SK-N-SH treated with all-trans-retinoic acid at 6 μM for 48 hours (cell line): ENCODE results near the gene MPZL2.

ENCODE experiments used
- ATAC-seq: fragments of 200-7000 bp; cut with Tn5 transposase; 3 replicates; pipeline ENCODE4 v1.9.1; 2020; ENCODE audit warnings: mild to moderate bottlenecking, moderate library complexity
- ARNTL ChIP-seq: fragments of 450-650 bp; formaldehyde crosslinking; IDR thresholded peaks from 2 replicates; pipeline ENCODE4 v1.5.0; 2020; ENCODE audit warnings: low read depth, mild to moderate bottlenecking, moderate library complexity, borderline replicate concordance
- BACH2 ChIP-seq: fragments of 250-450 bp; sonication (Bioruptor Pico); IDR thresholded peaks from 2 replicates; pipeline ENCODE4 v1.9.0; 2021; ENCODE audit warnings: mild to moderate bottlenecking, borderline replicate concordance
- CSDC2 ChIP-seq: fragments of 250-450 bp; sonication (Bioruptor Pico); IDR thresholded peaks from 2 replicates; pipeline ENCODE4 v1.5.0; 2020; ENCODE audit warnings: mild to moderate bottlenecking, moderate library complexity
- ESRRG ChIP-seq: fragments of 250-450 bp; sonication (Bioruptor Pico); IDR thresholded peaks from 2 replicates; pipeline ENCODE4 v1.6.1; 2021; ENCODE audit warnings: mild to moderate bottlenecking
- ISL1 ChIP-seq: fragments of 250-450 bp; sonication (Bioruptor Pico); IDR thresholded peaks from 2 replicates; pipeline ENCODE4 v2.1.2; 2022; ENCODE audit warnings: mild to moderate bottlenecking, moderate library complexity
- OSR1 ChIP-seq: fragments of 250-450 bp; sonication (Bioruptor Pico); IDR thresholded peaks from 2 replicates; pipeline ENCODE4 v1.8.0; 2022; ENCODE audit warnings: moderate library complexity, mild to moderate bottlenecking, inconsistent platforms
- PPARA ChIP-seq: fragments of 250-450 bp; sonication (Bioruptor Pico); IDR thresholded peaks from 2 replicates; pipeline ENCODE4 v1.5.0; 2020; ENCODE audit warnings: mild to moderate bottlenecking, borderline replicate concordance
- RARB ChIP-seq: fragments of 250-450 bp; sonication (Bioruptor Pico); IDR thresholded peaks from 2 replicates; pipeline ENCODE4 v1.8.0; 2021; ENCODE audit warnings: mild to moderate bottlenecking, moderate library complexity
- SNAI2 ChIP-seq: fragments of 250-450 bp; sonication (Bioruptor Pico); IDR thresholded peaks from 2 replicates; pipeline ENCODE4 v1.5.0; 2020; ENCODE audit warnings: mild to moderate bottlenecking, moderate library complexity
- TCF4 ChIP-seq: fragments of 250-450 bp; sonication (Bioruptor Pico); IDR thresholded peaks from 2 replicates; pipeline ENCODE4 v1.8.0; 2021; ENCODE audit warnings: mild to moderate bottlenecking, moderate library complexity, borderline replicate concordance
- TOX ChIP-seq: fragments of 250-450 bp; sonication (Bioruptor Pico); IDR thresholded peaks from 2 replicates; pipeline ENCODE4 v1.8.0; 2021; ENCODE audit warnings: mild to moderate bottlenecking, moderate library complexity, borderline replicate concordance
- ZC3H10 ChIP-seq: fragments of 250-450 bp; sonication (Bioruptor Pico); IDR thresholded peaks from 2 replicates; pipeline ENCODE4 v1.5.1; 2021; ENCODE audit warnings: mild to moderate bottlenecking, moderate library complexity
- ZFP3 ChIP-seq: fragments of 250-450 bp; sonication (Bioruptor Pico); IDR thresholded peaks from 2 replicates; pipeline ENCODE4 v1.5.0; 2020; ENCODE audit warnings: mild to moderate bottlenecking, moderate library complexity
- ZFP30 ChIP-seq: fragments of 450-650 bp; formaldehyde crosslinking; IDR thresholded peaks from 2 replicates; pipeline ENCODE4 v1.5.0; 2022; ENCODE audit warnings: mild to moderate bottlenecking, moderate library complexity
- ZNF565 ChIP-seq: fragments of 450-650 bp; formaldehyde crosslinking; conservative IDR thresholded peaks from 2 replicates; pipeline ENCODE4 v1.5.0; 2020; ENCODE audit warnings: low read depth, mild to moderate bottlenecking, moderate library complexity
- ZNF8 ChIP-seq: fragments of 450-650 bp; formaldehyde crosslinking; IDR thresholded peaks from 2 replicates; pipeline ENCODE4 v1.5.0; 2020; ENCODE audit warnings: mild to moderate bottlenecking, moderate library complexity
- TF ChIP-seq, protein P1 (sequence below): fragments of 250-450 bp; sonication (Bioruptor Pico); IDR thresholded peaks from 2 replicates; pipeline ENCODE4 v1.8.0; 2020; ENCODE audit warnings: mild to moderate bottlenecking, moderate library complexity, borderline replicate concordance
- TF ChIP-seq, protein P2 (sequence below): fragments of 250-450 bp; sonication (Bioruptor Pico); IDR thresholded peaks from 2 replicates; pipeline ENCODE4 v1.8.0; 2021; ENCODE audit warnings: low read depth, mild to moderate bottlenecking, moderate library complexity, borderline replicate concordance
- TF ChIP-seq, protein P3 (sequence below): fragments of 250-450 bp; sonication (Bioruptor Pico); IDR thresholded peaks from 2 replicates; pipeline ENCODE4 v1.5.0; 2020; ENCODE audit warnings: mild to moderate bottlenecking, moderate library complexity
- TF ChIP-seq, protein P4 (sequence below): fragments of 250-450 bp; sonication (Bioruptor Pico); IDR thresholded peaks from 2 replicates; pipeline ENCODE4 v1.5.1; 2021; ENCODE audit warnings: mild to moderate bottlenecking, moderate library complexity

The MPZL2 gene

DNA sequence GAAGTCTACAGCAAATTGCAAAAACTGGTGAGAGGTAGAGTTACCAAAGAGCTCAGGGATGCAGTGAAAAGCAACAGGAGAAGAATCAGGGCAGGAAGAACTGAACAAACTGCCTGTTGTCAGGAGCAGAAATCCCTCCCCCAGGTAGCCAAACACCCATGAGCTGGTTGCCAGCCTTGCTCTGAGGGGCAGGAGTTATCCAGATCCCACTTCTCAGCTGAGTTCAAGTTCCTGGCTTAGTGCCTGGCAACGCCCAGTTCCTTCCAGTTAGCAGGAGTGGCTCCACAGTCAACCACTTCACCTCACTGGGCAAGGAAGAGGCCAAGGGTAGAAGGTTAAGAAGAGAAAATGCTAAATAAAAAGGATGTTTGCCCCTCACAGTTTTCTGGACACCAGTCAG lies 1.9 kb upstream of the MPZL2 start:
- TF ChIP-seq TCF4 (CRISPR knock-in tag): no peak
- no peak for TF ChIP-seq ESRRG (CRISPR knock-in tag)
- no peak for TF ChIP-seq ZC3H10
- TF ChIP-seq, protein P1, sequence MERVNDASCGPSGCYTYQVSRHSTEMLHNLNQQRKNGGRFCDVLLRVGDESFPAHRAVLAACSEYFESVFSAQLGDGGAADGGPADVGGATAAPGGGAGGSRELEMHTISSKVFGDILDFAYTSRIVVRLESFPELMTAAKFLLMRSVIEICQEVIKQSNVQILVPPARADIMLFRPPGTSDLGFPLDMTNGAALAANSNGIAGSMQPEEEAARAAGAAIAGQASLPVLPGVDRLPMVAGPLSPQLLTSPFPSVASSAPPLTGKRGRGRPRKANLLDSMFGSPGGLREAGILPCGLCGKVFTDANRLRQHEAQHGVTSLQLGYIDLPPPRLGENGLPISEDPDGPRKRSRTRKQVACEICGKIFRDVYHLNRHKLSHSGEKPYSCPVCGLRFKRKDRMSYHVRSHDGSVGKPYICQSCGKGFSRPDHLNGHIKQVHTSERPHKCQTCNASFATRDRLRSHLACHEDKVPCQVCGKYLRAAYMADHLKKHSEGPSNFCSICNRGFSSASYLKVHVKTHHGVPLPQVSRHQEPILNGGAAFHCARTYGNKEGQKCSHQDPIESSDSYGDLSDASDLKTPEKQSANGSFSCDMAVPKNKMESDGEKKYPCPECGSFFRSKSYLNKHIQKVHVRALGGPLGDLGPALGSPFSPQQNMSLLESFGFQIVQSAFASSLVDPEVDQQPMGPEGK (CRISPR knock-in tag): no peak
- ATAC-seq: no peak

DNA sequence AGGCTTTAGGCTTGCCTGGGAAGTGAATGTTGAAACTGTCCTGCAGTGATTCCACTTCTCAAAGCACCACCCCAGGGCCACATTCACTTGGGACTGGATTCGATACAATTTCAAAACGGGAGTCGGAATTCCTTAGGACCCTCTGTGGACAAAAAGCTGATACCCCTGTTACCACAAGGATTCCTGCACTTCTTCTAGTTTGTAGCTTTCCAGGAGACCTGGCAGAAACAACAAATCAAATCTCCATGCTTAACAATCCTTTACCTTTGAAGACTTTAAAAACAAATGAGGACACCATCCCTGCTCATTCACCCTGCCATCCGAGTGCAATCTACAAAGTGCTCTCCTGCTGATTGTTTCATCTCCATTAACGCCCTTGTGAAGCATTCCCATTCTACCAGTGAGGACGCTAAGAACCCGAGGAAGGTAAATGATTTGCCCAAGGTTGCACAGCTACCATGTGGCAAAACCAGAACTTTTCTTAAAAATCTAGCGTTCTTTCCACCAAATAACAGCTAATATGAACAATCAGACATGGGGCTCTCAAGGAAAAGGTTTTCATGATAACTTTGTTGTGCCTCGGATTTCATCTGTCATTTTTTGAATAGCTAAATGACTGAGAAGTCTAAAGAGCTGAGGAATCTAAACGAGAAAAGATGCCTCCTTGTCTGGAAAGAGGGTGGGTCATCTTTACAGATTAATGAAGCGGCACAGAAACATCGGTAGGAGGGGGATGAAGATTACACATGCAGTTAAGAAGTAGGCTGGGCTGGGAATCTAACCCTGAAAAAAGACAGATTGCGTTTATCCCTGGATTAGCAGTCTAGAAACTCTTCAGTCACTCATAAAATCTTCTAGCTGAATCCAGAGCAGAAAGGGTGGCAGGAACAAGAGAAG lies 720 bp upstream of the MPZL2 start:
- ATAC-seq: no peak
- no peak for TF ChIP-seq ESRRG (CRISPR knock-in tag)
- no peak for TF ChIP-seq ZFP30 (CRISPR knock-in tag)
- TF ChIP-seq ZNF565 (CRISPR knock-in tag): no peak
- TF ChIP-seq ZC3H10: no peak
- TF ChIP-seq ZFP3 (CRISPR knock-in tag): no peak
- no peak for TF ChIP-seq ISL1 (CRISPR knock-in tag)
- no peak for TF ChIP-seq SNAI2 (CRISPR knock-in tag)
- TF ChIP-seq TOX (CRISPR knock-in tag): no peak
- TF ChIP-seq ARNTL (CRISPR knock-in tag): no peak
- no peak for TF ChIP-seq ZNF8 (CRISPR knock-in tag)
- no peak for TF ChIP-seq PPARA (CRISPR knock-in tag)

DNA sequence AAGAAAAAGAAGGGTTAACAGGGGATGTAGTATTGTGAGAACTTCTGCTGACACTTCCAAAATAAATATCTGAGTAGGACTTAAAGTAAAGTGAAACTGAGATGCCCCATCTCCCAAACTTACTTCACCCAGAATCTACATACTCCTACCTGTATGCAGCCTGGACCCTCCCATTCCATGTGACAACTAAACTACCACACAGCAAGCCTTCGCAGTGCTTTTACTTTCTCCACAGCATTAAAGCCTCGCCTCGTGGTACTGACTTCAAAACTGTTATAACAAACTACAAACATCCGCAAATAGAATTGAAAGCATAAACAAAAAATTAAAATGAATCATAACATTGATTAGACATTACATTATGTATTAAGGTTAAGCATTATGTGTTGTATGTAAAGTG lies 985 bp downstream of the MPZL2 start:
- TF ChIP-seq RARB (CRISPR knock-in tag): no peak
- TF ChIP-seq, protein P2, sequence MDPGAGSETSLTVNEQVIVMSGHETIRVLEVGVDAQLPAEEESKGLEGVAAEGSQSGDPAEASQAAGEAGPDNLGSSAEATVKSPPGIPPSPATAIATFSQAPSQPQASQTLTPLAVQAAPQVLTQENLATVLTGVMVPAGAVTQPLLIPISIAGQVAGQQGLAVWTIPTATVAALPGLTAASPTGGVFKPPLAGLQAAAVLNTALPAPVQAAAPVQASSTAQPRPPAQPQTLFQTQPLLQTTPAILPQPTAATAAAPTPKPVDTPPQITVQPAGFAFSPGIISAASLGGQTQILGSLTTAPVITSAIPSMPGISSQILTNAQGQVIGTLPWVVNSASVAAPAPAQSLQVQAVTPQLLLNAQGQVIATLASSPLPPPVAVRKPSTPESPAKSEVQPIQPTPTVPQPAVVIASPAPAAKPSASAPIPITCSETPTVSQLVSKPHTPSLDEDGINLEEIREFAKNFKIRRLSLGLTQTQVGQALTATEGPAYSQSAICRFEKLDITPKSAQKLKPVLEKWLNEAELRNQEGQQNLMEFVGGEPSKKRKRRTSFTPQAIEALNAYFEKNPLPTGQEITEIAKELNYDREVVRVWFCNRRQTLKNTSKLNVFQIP (CRISPR knock-in tag): no peak
- no peak for TF ChIP-seq TCF4 (CRISPR knock-in tag)
- no peak for TF ChIP-seq ESRRG (CRISPR knock-in tag)
- TF ChIP-seq, protein P1 (CRISPR knock-in tag): no peak
- no peak for TF ChIP-seq BACH2
- TF ChIP-seq CSDC2 (CRISPR knock-in tag): no peak
- no peak for TF ChIP-seq ZFP3 (CRISPR knock-in tag)
- TF ChIP-seq OSR1 (CRISPR knock-in tag): no peak
- TF ChIP-seq ISL1 (CRISPR knock-in tag): no peak
- TF ChIP-seq ARNTL (CRISPR knock-in tag): no peak
- ATAC-seq: no peak

DNA sequence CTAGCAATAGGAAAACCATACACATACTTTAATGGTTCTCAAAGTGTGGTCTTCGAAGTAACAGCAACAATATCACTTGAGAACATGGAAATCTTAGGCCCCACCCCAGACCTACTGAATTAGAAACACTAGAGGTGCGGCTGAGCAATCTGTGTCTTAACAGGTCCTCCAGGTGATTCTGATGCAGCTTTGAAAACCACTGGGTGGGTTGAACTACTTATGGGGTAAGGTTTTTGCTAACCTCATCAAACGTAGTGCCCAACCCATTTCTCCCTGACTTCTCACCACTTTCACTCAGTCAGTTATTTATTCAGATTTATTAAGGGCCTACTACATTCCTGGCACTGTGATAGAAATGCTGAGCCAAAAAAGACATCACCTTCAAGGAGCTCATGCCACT lies 3.7 kb downstream of the MPZL2 start:
- no peak for ATAC-seq
- no peak for TF ChIP-seq ARNTL (CRISPR knock-in tag)
- no peak for TF ChIP-seq TOX (CRISPR knock-in tag)
- TF ChIP-seq, protein P3, sequence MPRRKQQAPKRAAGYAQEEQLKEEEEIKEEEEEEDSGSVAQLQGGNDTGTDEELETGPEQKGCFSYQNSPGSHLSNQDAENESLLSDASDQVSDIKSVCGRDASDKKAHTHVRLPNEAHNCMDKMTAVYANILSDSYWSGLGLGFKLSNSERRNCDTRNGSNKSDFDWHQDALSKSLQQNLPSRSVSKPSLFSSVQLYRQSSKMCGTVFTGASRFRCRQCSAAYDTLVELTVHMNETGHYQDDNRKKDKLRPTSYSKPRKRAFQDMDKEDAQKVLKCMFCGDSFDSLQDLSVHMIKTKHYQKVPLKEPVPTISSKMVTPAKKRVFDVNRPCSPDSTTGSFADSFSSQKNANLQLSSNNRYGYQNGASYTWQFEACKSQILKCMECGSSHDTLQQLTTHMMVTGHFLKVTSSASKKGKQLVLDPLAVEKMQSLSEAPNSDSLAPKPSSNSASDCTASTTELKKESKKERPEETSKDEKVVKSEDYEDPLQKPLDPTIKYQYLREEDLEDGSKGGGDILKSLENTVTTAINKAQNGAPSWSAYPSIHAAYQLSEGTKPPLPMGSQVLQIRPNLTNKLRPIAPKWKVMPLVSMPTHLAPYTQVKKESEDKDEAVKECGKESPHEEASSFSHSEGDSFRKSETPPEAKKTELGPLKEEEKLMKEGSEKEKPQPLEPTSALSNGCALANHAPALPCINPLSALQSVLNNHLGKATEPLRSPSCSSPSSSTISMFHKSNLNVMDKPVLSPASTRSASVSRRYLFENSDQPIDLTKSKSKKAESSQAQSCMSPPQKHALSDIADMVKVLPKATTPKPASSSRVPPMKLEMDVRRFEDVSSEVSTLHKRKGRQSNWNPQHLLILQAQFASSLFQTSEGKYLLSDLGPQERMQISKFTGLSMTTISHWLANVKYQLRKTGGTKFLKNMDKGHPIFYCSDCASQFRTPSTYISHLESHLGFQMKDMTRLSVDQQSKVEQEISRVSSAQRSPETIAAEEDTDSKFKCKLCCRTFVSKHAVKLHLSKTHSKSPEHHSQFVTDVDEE: no peak
- TF ChIP-seq PPARA (CRISPR knock-in tag): no peak
- no peak for TF ChIP-seq ZFP3 (CRISPR knock-in tag)
- no peak for TF ChIP-seq ZC3H10
- TF ChIP-seq ZNF8 (CRISPR knock-in tag): no peak
- no peak for TF ChIP-seq BACH2
- TF ChIP-seq OSR1 (CRISPR knock-in tag): no peak
- no peak for TF ChIP-seq ESRRG (CRISPR knock-in tag)
- no peak for TF ChIP-seq TCF4 (CRISPR knock-in tag)
- TF ChIP-seq, protein P4, sequence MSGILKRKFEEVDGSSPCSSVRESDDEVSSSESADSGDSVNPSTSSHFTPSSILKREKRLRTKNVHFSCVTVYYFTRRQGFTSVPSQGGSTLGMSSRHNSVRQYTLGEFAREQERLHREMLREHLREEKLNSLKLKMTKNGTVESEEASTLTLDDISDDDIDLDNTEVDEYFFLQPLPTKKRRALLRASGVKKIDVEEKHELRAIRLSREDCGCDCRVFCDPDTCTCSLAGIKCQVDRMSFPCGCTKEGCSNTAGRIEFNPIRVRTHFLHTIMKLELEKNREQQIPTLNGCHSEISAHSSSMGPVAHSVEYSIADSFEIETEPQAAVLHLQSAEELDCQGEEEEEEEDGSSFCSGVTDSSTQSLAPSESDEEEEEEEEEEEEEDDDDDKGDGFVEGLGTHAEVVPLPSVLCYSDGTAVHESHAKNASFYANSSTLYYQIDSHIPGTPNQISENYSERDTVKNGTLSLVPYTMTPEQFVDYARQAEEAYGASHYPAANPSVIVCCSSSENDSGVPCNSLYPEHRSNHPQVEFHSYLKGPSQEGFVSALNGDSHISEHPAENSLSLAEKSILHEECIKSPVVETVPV (CRISPR knock-in tag): no peak
- TF ChIP-seq SNAI2 (CRISPR knock-in tag): no peak
- no peak for TF ChIP-seq ZNF565 (CRISPR knock-in tag)
- TF ChIP-seq, protein P2 (CRISPR knock-in tag): no peak
- no peak for TF ChIP-seq CSDC2 (CRISPR knock-in tag)
